HUES48 (cell line): Measurements from ENCODE around the gene INO80B.
"Not testable (repeated sequence)": the region's sequence is repeated elsewhere in the genome, so short reads cannot be mapped to it uniquely, and the experiment has no call there.

Experiments used
- H3K27ac ChIP-seq: one replicate; pipeline ENCODE4 v1.7.0; 2013; ENCODE audit warnings: low read depth, low read length, inconsistent platforms
- H3K27me3 ChIP-seq: 2 replicates; pipeline ENCODE4 v1.6.1; 2013; ENCODE audit warnings: mild to moderate bottlenecking, low read length; ENCODE audit not compliant: control insufficient read depth, insufficient read depth
- H3K36me3 ChIP-seq: 2 replicates; pipeline ENCODE4 v1.6.1; 2013; ENCODE audit warnings: low read length; ENCODE audit not compliant: control insufficient read depth, insufficient read depth
- H3K4me1 ChIP-seq: 2 replicates; pipeline ENCODE4 v1.6.1; 2013; ENCODE audit warnings: mild to moderate bottlenecking, low read length; ENCODE audit not compliant: control insufficient read depth, insufficient read depth
- H3K4me3 ChIP-seq: 2 replicates; pipeline ENCODE4 v1.5.1; 2013; ENCODE audit warnings: mild to moderate bottlenecking, low read depth, low read length
- H3K9ac ChIP-seq: 2 replicates; pipeline ENCODE4 v1.6.1; 2013; ENCODE audit warnings: mild to moderate bottlenecking, low read depth, low read length, moderate library complexity
- H3K9me3 ChIP-seq: 2 replicates; pipeline ENCODE4 v1.6.1; 2013; ENCODE audit warnings: low read length; ENCODE audit not compliant: control insufficient read depth, insufficient read depth

Gene INO80B

GRCh38 chr2:74440378-74441169 is 14.3 kb upstream of the INO80B start:
- H3K27me3 ChIP-seq, result no peaks in the 10 kb centered on the region; the same call in 1 of the 2 replicates
- peak overlapping the region; percentile 86 for H3K4me3 ChIP-seq
- peaks cover 24% of the 10 kb centered on the region; the same call in 1 of the 2 replicates for H3K36me3 ChIP-seq
- peak overlapping the region; percentile 91 for H3K9ac ChIP-seq
- H3K9me3 ChIP-seq, result no peaks in the 10 kb centered on the region
- H3K4me1 ChIP-seq, result peaks cover 26% of the 10 kb centered on the region
- H3K27ac ChIP-seq, result peak overlapping the region; percentile 99

- no peaks in the 10 kb centered on the region for H3K9me3 ChIP-seq
- no peaks in the 10 kb centered on the region; the same call in 1 of the 2 replicates for H3K27me3 ChIP-seq
- peaks cover 22% of the 10 kb centered on the region; the same call in 1 of the 2 replicates for H3K36me3 ChIP-seq
- H3K27ac ChIP-seq, result peak overlapping the region; percentile 99
- peak overlapping the region; percentile 91 for H3K9ac ChIP-seq
- peaks cover 26% of the 10 kb centered on the region for H3K4me1 ChIP-seq
- H3K4me3 ChIP-seq, result peak overlapping the region; percentile 86
Measured at GRCh38 chr2:74441170-74441689, 13.7 kb upstream of the INO80B start.

GRCh38 chr2:74441690-74442482 is 13.0 kb upstream of the INO80B start, which contains the start of gene RTKN:
Gene RTKN (minus strand): TSS chr2:74441937. CDS start chr2:74441816, 121 bp downstream.
- H3K4me1 ChIP-seq, result peaks cover 26% of the 10 kb centered on the region
- peaks cover 22% of the 10 kb centered on the region; the same call in 1 of the 2 replicates for H3K36me3 ChIP-seq
- peak within 1 kb of the TSS; percentile 99 for H3K27ac ChIP-seq
- H3K9me3 ChIP-seq, result no peaks in the 10 kb centered on the region
- no peaks in the 10 kb centered on the region; the same call in 1 of the 2 replicates for H3K27me3 ChIP-seq
- H3K9ac ChIP-seq, result peak within 1 kb of the TSS; percentile 91
- peak within 1 kb of the TSS; percentile 86 for H3K4me3 ChIP-seq

GRCh38 chr2:74442483-74443297 is 12.2 kb upstream of the INO80B start:
- H3K9me3 ChIP-seq, H3K27me3 ChIP-seq: not testable (repeated sequence)
- Histone ChIP-seq H3K4me1 (peaks cover 19% of the 10 kb centered on the region), H3K4me3 (peak overlapping the region; percentile 86), H3K9ac (peak overlapping the region; percentile 73; the same call in 1 of the 2 replicates), H3K36me3 (peaks cover 16% of the 10 kb centered on the region; the same call in 1 of the 2 replicates), H3K27ac (peak overlapping the region; percentile 99)

GRCh38 chr2:74444498-74445318 is 10.2 kb upstream of the INO80B start:
- Histone ChIP-seq H3K9ac (no peak overlapping the region), H3K27ac (no peak overlapping the region), H3K4me1 (peaks cover under 1% of the 10 kb centered on the region; the same call in 1 of the 2 replicates)

GRCh38 chr2:74447230-74447999 is 7.5 kb upstream of the INO80B start:
- Histone ChIP-seq H3K36me3 (no peaks in the 10 kb centered on the region), H3K4me3 (no peak overlapping the region)

More at GRCh38 chr2:74444498-74445318, 10.2 kb upstream of the INO80B start:
- Histone ChIP-seq H3K27me3 (no peaks in the 10 kb centered on the region; the same call in 1 of the 2 replicates), H3K4me3 (no peak overlapping the region), H3K9me3 (no peaks in the 10 kb centered on the region), H3K36me3 (no peaks in the 10 kb centered on the region)

GRCh38 chr2:74448771-74449170 is 6.1 kb upstream of the INO80B start:
- H3K9ac ChIP-seq, result no peak overlapping the region
- H3K27ac ChIP-seq, result no peak overlapping the region
- no peaks in the 10 kb centered on the region for H3K9me3 ChIP-seq
- H3K27me3 ChIP-seq, result no peaks in the 10 kb centered on the region; the same call in 1 of the 2 replicates
- H3K4me3 ChIP-seq, result no peak overlapping the region
- H3K36me3 ChIP-seq, result no peaks in the 10 kb centered on the region
- no peaks in the 10 kb centered on the region for H3K4me1 ChIP-seq

More at GRCh38 chr2:74447230-74447999, 7.5 kb upstream of the INO80B start:
- H3K27ac ChIP-seq, result no peak overlapping the region
- H3K9ac ChIP-seq, result no peak overlapping the region
- H3K9me3 ChIP-seq, result no peaks in the 10 kb centered on the region
- no peaks in the 10 kb centered on the region; the same call in 1 of the 2 replicates for H3K27me3 ChIP-seq
- no peaks in the 10 kb centered on the region for H3K4me1 ChIP-seq

- Histone ChIP-seq H3K9ac (no peak overlapping the region), H3K27ac (no peak overlapping the region), H3K4me1 (0 out of 2 replicates have a peak, but pooled peaks cover 4% of the 10 kb centered on the region), H3K4me3 (no peak overlapping the region), H3K36me3 (no peaks in the 10 kb centered on the region), H3K27me3 (no peaks in the 10 kb centered on the region), H3K9me3 (no peaks in the 10 kb centered on the region)
Measured at GRCh38 chr2:74450570-74451190, 4.2 kb upstream of the INO80B start.

- Histone ChIP-seq H3K4me3 (peak overlapping the region; percentile 69), H3K27me3 (no peaks in the 10 kb centered on the region), H3K9ac (peak overlapping the region; percentile 9), H3K36me3 (peaks cover 3% of the 10 kb centered on the region; the same call in 1 of the 2 replicates), H3K4me1 (peaks cover 10% of the 10 kb centered on the region), H3K27ac (peak overlapping the region; percentile 99), H3K9me3 (no peaks in the 10 kb centered on the region)
Measured at GRCh38 chr2:74457129-74457548, 2.3 kb downstream of the INO80B start.
